HepG2 (cell line): ENCODE results near the gene NRL. TPM values are rescaled to one million over a fixed set of nuclear protein-coding genes. Genes with fewer than 3 reads are reported as not detected.

Experiments
- ATF5 ChIP-seq: sonication (generic); formaldehyde crosslinking; IDR thresholded peaks from 2 replicates; pipeline ENCODE4 v1.4.0; 2020; ENCODE audit warnings: mild to moderate bottlenecking, low read depth, missing genetic modification reagents
- ATM ChIP-seq: fragments of 450-650 bp; IDR thresholded peaks from 2 replicates; pipeline ENCODE4 v1.7.1; 2017; ENCODE audit warnings: mild to moderate bottlenecking, borderline replicate concordance
- BHLHE40 ChIP-seq: IDR thresholded peaks from 2 replicates; pipeline ENCODE4 v1.6.1; 2011; ENCODE audit warnings: low read length, improper control_type of control experiment
- NBN ChIP-seq: fragments of 450-650 bp; conservative IDR thresholded peaks from 2 replicates; pipeline ENCODE4 v1.6.1; 2017
- NCOA2 ChIP-seq: sonication (generic); formaldehyde crosslinking; IDR thresholded peaks from 2 replicates; pipeline ENCODE4 v1.8.0; 2022; ENCODE audit warnings: inconsistent platforms
- PHF20 ChIP-seq: sonication (generic); formaldehyde crosslinking; IDR thresholded peaks from 2 replicates; pipeline ENCODE4 v1.5.0; 2020; ENCODE audit warnings: mild to moderate bottlenecking, missing genetic modification reagents
- RERE ChIP-seq: IDR thresholded peaks from 2 replicates; pipeline ENCODE4 v1.6.1; 2016; ENCODE audit warnings: low read depth, missing genetic modification reagents, missing compliant biosample characterization
- SMAD3 ChIP-seq: sonication (generic); formaldehyde crosslinking; IDR thresholded peaks from 2 replicates; pipeline ENCODE4 v1.4.0; 2020; ENCODE audit warnings: missing genetic modification reagents
- SMARCC2 ChIP-seq: fragments of 450-650 bp; IDR thresholded peaks from 2 replicates; pipeline ENCODE4 v1.6.1; 2017; ENCODE audit warnings: antibody characterized with exemption, mild to moderate bottlenecking
- SP140L ChIP-seq: sonication (generic); formaldehyde crosslinking; IDR thresholded peaks from 2 replicates; pipeline ENCODE4 v1.4.0; 2020; ENCODE audit warnings: missing genetic modification reagents, borderline replicate concordance
- ZC3H4 ChIP-seq: sonication (generic); formaldehyde crosslinking; IDR thresholded peaks from 2 replicates; pipeline ENCODE4 v1.4.0; 2020; ENCODE audit warnings: missing genetic modification reagents, borderline replicate concordance
- ZNF326 ChIP-seq: sonication (generic); formaldehyde crosslinking; IDR thresholded peaks from 2 replicates; pipeline ENCODE4 v1.4.0; 2020; ENCODE audit warnings: missing genetic modification reagents, borderline replicate concordance
- ZNF329 ChIP-seq: sonication (generic); formaldehyde crosslinking; IDR thresholded peaks from 2 replicates; pipeline ENCODE4 v1.9.0; 2021; ENCODE audit warnings: low read depth, mild to moderate bottlenecking, missing genetic modification reagents
- ZNF569 ChIP-seq: sonication (generic); formaldehyde crosslinking; IDR thresholded peaks from 2 replicates; pipeline ENCODE4 v1.5.0; 2020; ENCODE audit warnings: mild to moderate bottlenecking, missing genetic modification reagents, moderate library complexity, borderline replicate concordance
- ZNF710 ChIP-seq: sonication (generic); formaldehyde crosslinking; IDR thresholded peaks from 2 replicates; pipeline ENCODE4 v1.5.0; 2020; ENCODE audit warnings: mild to moderate bottlenecking, missing genetic modification reagents, borderline replicate concordance
- polyA plus RNA-seq, 8 experiments: library from polyadenylated mRNA; depleted of rRNA in 3 of 8; stranded (reverse) in 7 of 8; unstranded in 1 of 8; fragments of >200 nt; fragmentation: Illumina TruSeq in 4 of 8; extraction: Trizol in 4 of 8; gene quantifications; 2 replicates each; pipeline versions ENCODE4 v1.2.1 to v1.2.3, GENCODE V29; 2011 to 2016; ENCODE audit warnings: low read depth in 4 of 8, missing spikeins in 1 of 8, mixed read lengths in 1 of 8; ENCODE audit not compliant: insufficient read depth in 1 of 8
- total RNA-seq, 5 experiments: library from RNA; depleted of rRNA; stranded (reverse); fragments of >200 nt; fragmentation: Illumina TruSeq; extraction: Trizol; gene quantifications; 2 replicates each; pipeline ENCODE4 v1.2.3, GENCODE V29; 2016; ENCODE audit warnings: low read depth in 1 of 5
- TF ChIP-seq, protein P1 (sequence below): sonication (generic); formaldehyde crosslinking; IDR thresholded peaks from 2 replicates; pipeline ENCODE4 v1.5.0; 2020; ENCODE audit warnings: missing genetic modification reagents
- TF ChIP-seq, protein P2 (sequence below): IDR thresholded peaks from 2 replicates; pipeline ENCODE4 v1.6.1; 2016; ENCODE audit warnings: mild to moderate bottlenecking, missing biosample characterization, missing genetic modification reagents
- TF ChIP-seq, protein P3 (sequence below): sonication (generic); formaldehyde crosslinking; IDR thresholded peaks from 2 replicates; pipeline ENCODE4 v1.4.0; 2020; ENCODE audit warnings: mild to moderate bottlenecking, missing genetic modification reagents

NRL gene
- total and polyA plus RNA-seq, 2 of the 13 experiments (the other 11 are each of a cell fraction or from before 2014, with no cell fraction given): 2.5 to 4.7 TPM

DNA sequence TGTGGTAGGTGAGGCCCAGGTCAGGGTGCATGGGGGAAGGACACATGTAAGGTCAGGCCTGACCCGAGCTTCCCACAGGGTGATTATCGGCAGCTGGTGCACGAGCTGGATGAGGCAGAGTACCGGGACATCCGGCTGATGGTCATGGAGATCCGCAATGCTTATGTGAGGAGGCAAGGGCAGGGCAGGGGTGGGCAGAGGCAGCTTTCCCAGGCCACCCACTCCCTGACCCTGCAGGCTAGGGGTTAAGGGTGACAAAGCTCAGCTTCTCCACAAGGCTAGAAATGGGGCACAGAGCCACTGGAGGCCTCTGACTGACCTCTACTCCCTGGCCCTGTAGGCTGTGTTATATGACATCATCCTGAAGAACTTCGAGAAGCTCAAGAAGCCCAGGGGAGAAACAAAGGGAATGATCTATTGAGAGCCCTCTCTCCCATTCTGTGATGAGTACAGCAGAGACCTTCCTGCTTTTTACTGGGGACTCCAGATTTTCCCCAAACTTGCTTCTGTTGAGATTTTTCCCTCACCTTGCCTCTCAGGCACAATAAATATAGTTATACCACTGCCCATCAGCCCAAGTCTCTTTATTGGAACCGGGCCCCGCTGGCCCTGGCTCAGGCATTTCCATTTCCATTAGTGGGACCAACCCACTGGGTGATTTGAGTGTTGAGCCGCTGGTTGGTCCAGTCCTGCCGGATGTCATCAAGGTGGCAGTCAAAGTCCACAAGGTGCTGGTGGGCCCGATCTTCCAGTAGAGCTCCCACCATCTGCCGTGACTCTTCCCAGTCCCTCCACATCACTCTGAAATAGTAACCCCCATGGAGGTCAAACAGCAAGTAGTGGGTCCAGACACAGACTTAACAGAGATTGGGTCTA, 23.9 kb upstream of the NRL start (continued):
- TF ChIP-seq, protein P1, sequence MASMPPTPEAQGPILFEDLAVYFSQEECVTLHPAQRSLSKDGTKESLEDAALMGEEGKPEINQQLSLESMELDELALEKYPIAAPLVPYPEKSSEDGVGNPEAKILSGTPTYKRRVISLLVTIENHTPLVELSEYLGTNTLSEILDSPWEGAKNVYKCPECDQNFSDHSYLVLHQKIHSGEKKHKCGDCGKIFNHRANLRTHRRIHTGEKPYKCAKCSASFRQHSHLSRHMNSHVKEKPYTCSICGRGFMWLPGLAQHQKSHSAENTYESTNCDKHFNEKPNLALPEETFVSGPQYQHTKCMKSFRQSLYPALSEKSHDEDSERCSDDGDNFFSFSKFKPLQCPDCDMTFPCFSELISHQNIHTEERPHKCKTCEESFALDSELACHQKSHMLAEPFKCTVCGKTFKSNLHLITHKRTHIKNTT (CRISPR knock-in tag): no peak
- no peak for TF ChIP-seq BHLHE40
- TF ChIP-seq, protein P2, sequence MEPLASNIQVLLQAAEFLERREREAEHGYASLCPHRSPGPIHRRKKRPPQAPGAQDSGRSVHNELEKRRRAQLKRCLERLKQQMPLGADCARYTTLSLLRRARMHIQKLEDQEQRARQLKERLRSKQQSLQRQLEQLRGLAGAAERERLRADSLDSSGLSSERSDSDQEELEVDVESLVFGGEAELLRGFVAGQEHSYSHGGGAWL (CRISPR knock-in tag): no peak
- TF ChIP-seq ATM: no peak
- TF ChIP-seq SMAD3 (CRISPR knock-in tag): no peak
- TF ChIP-seq SP140L: no peak
- no peak for TF ChIP-seq ZNF569 (CRISPR knock-in tag)
- no peak for TF ChIP-seq NCOA2
- TF ChIP-seq RERE: no peak
- 0 out of 2 replicates have a peak, but pooled peaks have one; percentile 60 for TF ChIP-seq ATF5 (CRISPR knock-in tag)
- no peak for TF ChIP-seq ZNF710 (CRISPR knock-in tag)
- no peak for TF ChIP-seq SMARCC2
- no peak for TF ChIP-seq ZC3H4 (CRISPR knock-in tag)
- TF ChIP-seq, protein P3, sequence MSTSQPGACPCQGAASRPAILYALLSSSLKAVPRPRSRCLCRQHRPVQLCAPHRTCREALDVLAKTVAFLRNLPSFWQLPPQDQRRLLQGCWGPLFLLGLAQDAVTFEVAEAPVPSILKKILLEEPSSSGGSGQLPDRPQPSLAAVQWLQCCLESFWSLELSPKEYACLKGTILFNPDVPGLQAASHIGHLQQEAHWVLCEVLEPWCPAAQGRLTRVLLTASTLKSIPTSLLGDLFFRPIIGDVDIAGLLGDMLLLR (CRISPR knock-in tag): 0 out of 2 replicates have a peak, but pooled peaks have one; percentile 55
- TF ChIP-seq ZNF326 (CRISPR knock-in tag): no peak
- TF ChIP-seq ZNF329: no peak
- TF ChIP-seq NBN: no peak
- no peak for TF ChIP-seq PHF20 (CRISPR knock-in tag)
